Activated naive CD8-positive, alpha-beta T cell treated with anti-CD3 and anti-CD28 coated beads, Interleukin-2, amount 50 U/mL, for 16 hours (primary cell): Measurements from ENCODE around the gene ADGRL3.
"Not testable (repeated sequence)": the region's sequence is repeated elsewhere in the genome, so short reads cannot be mapped to it uniquely, and the experiment has no call there.

Experiments used
- DNase-seq: peaks from one replicate; pipeline ENCODE4 v3.0.0-alpha.2; 2020; ENCODE audit warnings: low read depth, low spot score

The ADGRL3 gene

GRCh38 chr4:61805227-61805626, 605.1 kb downstream of the ADGRL3 start:
- no peak for DNase-seq

DNA sequence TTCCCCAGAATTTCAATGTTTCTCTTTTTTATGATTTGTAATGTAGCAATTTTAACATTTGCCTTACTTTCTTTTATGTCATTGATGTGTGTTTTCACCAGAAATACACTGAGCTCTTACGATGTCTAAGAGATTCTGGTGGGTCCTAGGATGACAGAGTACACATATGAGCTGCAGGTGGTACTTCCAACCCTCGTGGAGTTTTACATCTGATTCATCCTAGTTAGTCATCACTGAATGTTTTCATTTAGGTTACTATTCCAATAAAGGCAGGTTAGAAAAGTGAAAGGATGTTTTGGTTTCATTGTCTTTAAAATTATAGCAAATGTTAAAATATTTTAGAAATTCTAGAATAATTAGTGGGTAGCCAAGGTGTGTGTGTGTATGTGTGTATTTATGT, 605.9 kb downstream of the ADGRL3 start:
- no peak for DNase-seq

DNA sequence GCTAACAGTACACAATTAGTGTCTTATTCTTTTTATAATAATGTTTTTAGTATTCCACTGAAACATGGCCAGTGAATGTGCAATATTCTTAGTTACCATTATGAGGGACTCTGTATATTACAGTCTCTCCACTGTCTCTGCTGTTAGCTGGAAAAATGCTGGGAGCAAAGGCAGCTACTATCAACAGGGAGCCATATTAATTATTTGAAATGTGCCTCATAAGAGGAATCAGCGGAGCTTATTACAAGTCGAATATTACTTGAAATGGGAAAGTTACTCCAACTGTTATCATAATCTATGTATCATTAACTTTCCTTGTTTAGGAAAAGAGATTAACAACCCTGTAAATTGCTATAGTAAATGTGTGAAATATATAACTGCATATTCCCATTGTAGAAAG, 612.0 kb downstream of the ADGRL3 start:
- DNase-seq: no peak

GRCh38 chr4:61817071-61817470, 616.9 kb downstream of the ADGRL3 start:
- no peak for DNase-seq

DNA sequence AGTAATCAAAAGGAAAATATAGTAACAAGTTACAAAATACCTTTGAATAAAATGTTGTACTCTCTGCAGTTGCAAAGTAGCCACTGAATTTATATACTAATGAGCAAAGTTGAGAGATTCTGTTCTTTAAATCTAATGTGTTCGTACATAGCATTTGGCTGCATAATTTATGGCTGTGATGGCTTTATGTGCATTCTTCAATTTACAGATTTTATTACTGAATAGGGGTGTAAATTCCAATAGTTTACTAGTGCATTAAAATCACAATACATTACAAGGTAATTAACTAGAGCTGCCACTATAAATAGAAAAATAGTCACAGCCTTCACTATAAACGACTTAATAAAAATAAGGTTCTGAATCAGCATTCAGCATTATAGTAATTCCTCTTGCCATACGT, 620.0 kb downstream of the ADGRL3 start:
- DNase-seq: no peak

GRCh38 chr4:61824454-61824853, 624.3 kb downstream of the ADGRL3 start:
- no peak for DNase-seq

GRCh38 chr4:61827907-61828391, 627.8 kb downstream of the ADGRL3 start:
- no peak for DNase-seq

GRCh38 chr4:61828960-61829359, 628.8 kb downstream of the ADGRL3 start:
- no peak for DNase-seq

- no peak for DNase-seq
Observed at GRCh38 chr4:61831987-61832386, 631.9 kb downstream of the ADGRL3 start.

- DNase-seq: no peak
Observed at GRCh38 chr4:61837395-61837794, 637.3 kb downstream of the ADGRL3 start.

GRCh38 chr4:61838072-61838471, 637.9 kb downstream of the ADGRL3 start:
- no peak for DNase-seq

GRCh38 chr4:61841714-61842113, 641.6 kb downstream of the ADGRL3 start:
- no peak for DNase-seq

- no peak for DNase-seq
Observed at GRCh38 chr4:61851126-61851525, 651.0 kb downstream of the ADGRL3 start.

GRCh38 chr4:61852105-61852504, 652.0 kb downstream of the ADGRL3 start:
- DNase-seq: not testable (repeated sequence)

- DNase-seq: no peak
Observed at GRCh38 chr4:61853041-61853440, 652.9 kb downstream of the ADGRL3 start.

DNA sequence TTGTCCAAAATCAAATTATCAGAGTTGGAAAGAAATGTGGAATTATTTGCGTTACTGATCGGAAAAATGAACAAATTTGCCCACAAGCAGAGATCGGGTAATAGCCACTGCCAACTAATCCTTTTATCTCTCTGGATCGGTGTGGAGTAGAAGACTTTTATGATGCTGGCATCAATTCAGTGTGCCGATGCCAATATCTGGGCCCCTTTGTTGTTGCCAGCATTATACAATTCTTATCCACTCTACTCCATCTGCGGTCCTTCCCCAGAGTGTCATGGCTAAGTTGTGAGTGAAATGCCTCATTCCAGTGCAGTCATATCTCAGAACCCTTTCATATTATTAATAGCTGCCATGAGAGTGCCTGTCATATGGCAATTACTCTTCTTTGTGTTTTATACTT, 660.2 kb downstream of the ADGRL3 start:
- no peak for DNase-seq

GRCh38 chr4:61864286-61864685, 664.2 kb downstream of the ADGRL3 start:
- DNase-seq: no peak

GRCh38 chr4:61866378-61867030, 666.4 kb downstream of the ADGRL3 start:
- DNase-seq: no peak

- DNase-seq: no peak
Observed at GRCh38 chr4:61872983-61873382, 672.9 kb downstream of the ADGRL3 start.

DNA sequence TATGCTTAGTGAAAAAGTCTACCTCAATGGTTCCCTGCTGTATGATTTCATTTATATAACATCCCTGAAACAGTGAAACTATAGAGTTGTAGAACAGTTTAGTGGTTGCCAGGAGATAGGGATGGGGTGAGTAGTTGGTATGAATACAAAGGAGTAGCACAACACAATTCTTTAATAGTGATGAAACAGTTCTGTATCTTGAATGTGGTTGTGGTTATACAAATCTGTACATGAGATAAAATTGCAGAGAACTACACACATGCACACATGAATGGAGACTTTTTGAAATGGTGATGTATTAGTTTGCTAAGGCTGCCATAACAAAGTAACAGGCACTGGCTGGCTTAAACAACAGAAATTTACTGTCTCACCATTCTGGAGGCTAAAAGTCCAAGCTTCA, 677.1 kb downstream of the ADGRL3 start:
- DNase-seq: no peak

DNA sequence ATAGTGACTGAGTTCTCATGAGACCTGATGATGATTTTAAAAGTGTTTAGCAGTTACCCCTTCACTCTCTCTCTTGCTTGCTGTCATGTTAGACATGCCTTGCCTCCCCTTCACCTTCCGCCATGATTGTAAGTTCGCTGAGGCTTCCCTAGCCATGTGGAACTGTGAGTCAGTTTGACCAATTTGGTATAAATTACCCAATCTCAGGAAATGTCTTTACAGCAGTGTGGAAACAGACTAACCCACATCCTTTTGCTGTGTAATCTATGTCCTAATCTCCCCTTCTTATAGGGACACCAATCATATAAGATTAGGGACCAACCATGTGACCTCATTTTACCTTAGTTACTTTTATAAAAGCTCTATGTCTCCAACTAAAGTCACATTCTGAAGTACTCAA, 677.8 kb downstream of the ADGRL3 start:
- DNase-seq: no peak

- no peak for DNase-seq
Observed at GRCh38 chr4:61882381-61882780, 682.3 kb downstream of the ADGRL3 start.

DNA sequence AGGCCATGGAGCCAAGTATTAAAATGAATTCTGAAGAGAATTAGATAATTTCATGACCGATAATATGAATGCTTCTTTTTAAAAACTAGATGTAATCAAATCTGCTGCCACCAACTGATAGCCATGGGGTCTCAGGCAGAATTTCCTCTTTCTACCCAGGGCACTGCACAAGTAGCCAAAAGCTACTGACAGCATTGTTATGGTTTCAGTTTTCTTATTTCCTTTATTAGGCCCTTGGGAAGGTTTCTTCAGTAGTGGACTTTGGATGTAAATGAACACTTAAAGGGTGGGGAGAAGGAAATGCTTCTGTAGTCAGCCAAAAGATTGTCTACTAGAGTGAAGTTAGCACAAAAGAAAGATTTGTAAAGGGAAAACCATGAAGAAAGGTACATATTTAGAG, 686.0 kb downstream of the ADGRL3 start:
- no peak for DNase-seq

GRCh38 chr4:61889117-61889516, 689.0 kb downstream of the ADGRL3 start:
- DNase-seq: no peak
